ENCODE data around the gene MACROD1.

DNA sequence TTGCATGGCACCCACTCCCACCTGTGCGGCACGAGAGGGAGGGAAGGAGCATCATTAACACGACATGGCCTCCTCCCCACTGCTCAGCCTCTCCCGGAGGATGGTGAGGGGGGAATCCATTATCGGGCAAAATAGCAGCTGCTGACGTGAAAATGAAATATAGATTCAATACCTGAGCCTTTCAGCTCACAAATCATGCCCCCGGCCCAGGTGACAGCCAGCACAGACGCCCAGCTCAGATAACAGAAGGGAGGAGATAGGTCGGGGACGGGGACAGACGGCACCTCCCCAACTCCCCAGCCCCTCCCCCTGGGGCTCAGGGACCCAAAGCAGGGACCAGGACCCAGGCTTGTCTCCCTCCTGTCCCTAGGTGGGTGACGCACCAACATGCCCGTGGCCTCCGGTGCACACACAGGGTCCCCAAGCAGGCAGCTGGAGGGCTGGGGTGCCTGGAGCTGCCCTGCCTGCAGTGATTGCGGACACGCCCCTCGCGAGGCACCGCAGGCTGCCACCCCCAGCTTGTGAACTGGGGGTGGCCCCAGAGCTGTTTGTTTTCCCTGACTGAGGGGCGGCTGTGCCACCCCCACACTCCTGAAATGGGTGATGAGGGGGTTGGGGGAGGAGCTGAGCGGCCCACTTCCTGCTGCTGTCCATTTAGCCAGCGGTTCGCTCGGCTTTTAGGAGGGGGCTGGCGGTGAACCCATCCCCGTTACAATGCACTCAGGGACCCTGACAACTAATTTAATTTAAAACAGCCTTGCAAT lies 98.5 kb downstream of the MACROD1 start:
- TF ChIP-seq, protein P1, sequence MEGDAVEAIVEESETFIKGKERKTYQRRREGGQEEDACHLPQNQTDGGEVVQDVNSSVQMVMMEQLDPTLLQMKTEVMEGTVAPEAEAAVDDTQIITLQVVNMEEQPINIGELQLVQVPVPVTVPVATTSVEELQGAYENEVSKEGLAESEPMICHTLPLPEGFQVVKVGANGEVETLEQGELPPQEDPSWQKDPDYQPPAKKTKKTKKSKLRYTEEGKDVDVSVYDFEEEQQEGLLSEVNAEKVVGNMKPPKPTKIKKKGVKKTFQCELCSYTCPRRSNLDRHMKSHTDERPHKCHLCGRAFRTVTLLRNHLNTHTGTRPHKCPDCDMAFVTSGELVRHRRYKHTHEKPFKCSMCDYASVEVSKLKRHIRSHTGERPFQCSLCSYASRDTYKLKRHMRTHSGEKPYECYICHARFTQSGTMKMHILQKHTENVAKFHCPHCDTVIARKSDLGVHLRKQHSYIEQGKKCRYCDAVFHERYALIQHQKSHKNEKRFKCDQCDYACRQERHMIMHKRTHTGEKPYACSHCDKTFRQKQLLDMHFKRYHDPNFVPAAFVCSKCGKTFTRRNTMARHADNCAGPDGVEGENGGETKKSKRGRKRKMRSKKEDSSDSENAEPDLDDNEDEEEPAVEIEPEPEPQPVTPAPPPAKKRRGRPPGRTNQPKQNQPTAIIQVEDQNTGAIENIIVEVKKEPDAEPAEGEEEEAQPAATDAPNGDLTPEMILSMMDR (IDR thresholded peaks at IDR 0.05; ENCODE audit: poor library complexity) = no peak
- no peak for TF ChIP-seq EZH2phosphoT487 (IDR thresholded peaks at IDR 0.05; ENCODE audit: low read depth, severe bottlenecking, unreplicated experiment)

Data from hepatocyte (in vitro differentiated cells).